Endodermal cell (in vitro differentiated cells): Measurements from ENCODE around the gene CENATAC. TPM values are rescaled to one million over a fixed set of nuclear protein-coding genes. Genes with fewer than 3 reads are reported as not detected.

Source experiments
- DNase-seq: peaks from one replicate; pipeline ENCODE4 v3.0.0-alpha.2; 2017
- H3K27ac ChIP-seq: 2 replicates; pipeline ENCODE4 v1.5.1; 2013; ENCODE audit warnings: mild to moderate bottlenecking, low read depth, low read length, moderate library complexity
- H3K27me3 ChIP-seq: 2 replicates; pipeline ENCODE4 v1.6.1; 2013; ENCODE audit warnings: mild to moderate bottlenecking, low read length, moderate library complexity; ENCODE audit not compliant: insufficient read depth, control insufficient read depth, poor library complexity, severe bottlenecking
- H3K36me3 ChIP-seq: 2 replicates; pipeline ENCODE4 v1.7.0; 2013; ENCODE audit warnings: mild to moderate bottlenecking, low read length, moderate library complexity; ENCODE audit not compliant: control insufficient read depth, insufficient read depth
- H3K4me1 ChIP-seq: one replicate; pipeline ENCODE4 v1.7.0; 2013; ENCODE audit warnings: low read length; ENCODE audit not compliant: control insufficient read depth, insufficient read depth
- H3K4me3 ChIP-seq: 2 replicates; pipeline ENCODE4 v1.5.1; 2013; ENCODE audit warnings: mild to moderate bottlenecking, low read length, moderate library complexity
- H3K9ac ChIP-seq: 2 replicates; pipeline ENCODE4 v1.6.1; 2013; ENCODE audit warnings: mild to moderate bottlenecking, low read length, moderate library complexity; ENCODE audit not compliant: poor library complexity, severe bottlenecking; ENCODE audit errors: extremely low read depth
- H3K9me3 ChIP-seq: 2 replicates; pipeline ENCODE4 v1.6.1; 2013; ENCODE audit warnings: mild to moderate bottlenecking, low read length, moderate library complexity; ENCODE audit not compliant: control insufficient read depth
- H3K27ac Mint-ChIP-seq: 2 replicates; pipeline ENCODE4 v1.8.0; 2020; ENCODE audit warnings: mixed read lengths
- H3K27me3 Mint-ChIP-seq: 2 replicates; pipeline ENCODE4 v1.8.0; 2021; ENCODE audit warnings: mild to moderate bottlenecking, mixed read lengths; ENCODE audit not compliant: insufficient read depth
- H3K36me3 Mint-ChIP-seq: 2 replicates; pipeline ENCODE4 v1.8.0; 2020; ENCODE audit warnings: low read depth, mixed read lengths
- H3K4me1 Mint-ChIP-seq: 2 replicates; pipeline ENCODE4 v1.8.0; 2020; ENCODE audit warnings: mixed read lengths
- H3K4me3 Mint-ChIP-seq: 2 replicates; pipeline ENCODE4 v1.8.0; 2020; ENCODE audit warnings: mild to moderate bottlenecking, moderate library complexity, mixed read lengths
- H3K9me3 Mint-ChIP-seq: 2 replicates; pipeline ENCODE4 v1.8.0; 2020; ENCODE audit warnings: mild to moderate bottlenecking, mixed read lengths
- WGBS, 2 experiments: methylation state at CpG; one replicate each; pipeline versions ENCODE4 v1.1.5 to v1.1.7; 2013; ENCODE audit warnings: missing lambda C conversion rate in 2 of 2, mixed read lengths in 1 of 2; ENCODE audit not compliant: insufficient coverage in 1 of 2, insufficient read length in 1 of 2; 5-methylcytosine and 5-hydroxymethylcytosine counted together
- microRNA-seq: library from miRNA; unstranded; fragments of <30 nt; microRNA quantifications from one replicate; pipeline ENCODE4 v1.2.0, GENCODE V29; 2020; ENCODE audit warnings: borderline microRNAs expressed
- total RNA-seq, 2 donors: library from RNA; stranded (reverse); fragmentation: NEBNext Ultra II Directional in 1 of 2; extraction: Animal tissue kit (Norgen Biotek cat#: 25700) in 1 of 2; gene quantifications; 2 replicates in 1 of 2; 3 replicates in 1 of 2; pipeline ENCODE4 v1.2.1, GENCODE V29; 2021
- TF ChIP-seq, protein P1 (sequence below): fragments of 200-600 bp; sonication (generic); conservative IDR thresholded peaks from 2 replicates; pipeline ENCODE4 v1.5.0; 2021; ENCODE audit warnings: antibody characterized with exemption, mild to moderate bottlenecking

The CENATAC gene
- total RNA-seq, 2 donors from 2014 or later: 38.7 to 43.3 TPM

DNA sequence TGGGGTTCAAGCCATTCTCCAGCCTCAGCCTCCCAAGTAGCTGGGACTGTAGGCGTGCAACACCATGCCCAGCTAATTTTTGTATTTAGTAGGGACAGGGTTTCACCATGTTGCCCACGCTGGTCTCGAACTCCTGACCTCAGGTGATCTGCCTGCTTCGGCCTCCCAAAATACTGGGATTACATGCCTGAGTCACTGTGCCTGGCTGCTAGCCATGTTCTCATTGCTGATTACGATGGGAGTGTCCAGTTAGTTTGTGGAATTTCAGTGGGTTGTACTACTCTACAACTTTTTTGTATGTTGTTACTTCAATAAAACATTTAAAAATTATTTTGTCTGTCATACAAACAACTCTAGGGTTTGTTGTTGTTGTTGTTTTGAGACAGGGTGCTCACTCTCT, 64.8 kb downstream of the CENATAC start:
- Histone ChIP-seq H3K27me3 (no peaks in the 10 kb centered on the region), H3K4me1 (no peaks in the 10 kb centered on the region), H3K4me3 (no peak overlapping the region), H3K36me3 (no peaks in the 10 kb centered on the region), H3K9ac (no peak overlapping the region), H3K27ac (no peak overlapping the region), H3K9me3 (no peaks in the 10 kb centered on the region)
- DNase-seq: no peak
- H3K27me3 Mint-ChIP-seq: no peaks in the 10 kb centered on the region
- peaks cover 6% of the 10 kb centered on the region for H3K36me3 Mint-ChIP-seq
- 95 to 100% methylated on average over 3 to 5 of the region's 5 CpGs for WGBS, 2 experiments
- no peak overlapping the region for H3K4me3 Mint-ChIP-seq
- TF ChIP-seq, protein P1, sequence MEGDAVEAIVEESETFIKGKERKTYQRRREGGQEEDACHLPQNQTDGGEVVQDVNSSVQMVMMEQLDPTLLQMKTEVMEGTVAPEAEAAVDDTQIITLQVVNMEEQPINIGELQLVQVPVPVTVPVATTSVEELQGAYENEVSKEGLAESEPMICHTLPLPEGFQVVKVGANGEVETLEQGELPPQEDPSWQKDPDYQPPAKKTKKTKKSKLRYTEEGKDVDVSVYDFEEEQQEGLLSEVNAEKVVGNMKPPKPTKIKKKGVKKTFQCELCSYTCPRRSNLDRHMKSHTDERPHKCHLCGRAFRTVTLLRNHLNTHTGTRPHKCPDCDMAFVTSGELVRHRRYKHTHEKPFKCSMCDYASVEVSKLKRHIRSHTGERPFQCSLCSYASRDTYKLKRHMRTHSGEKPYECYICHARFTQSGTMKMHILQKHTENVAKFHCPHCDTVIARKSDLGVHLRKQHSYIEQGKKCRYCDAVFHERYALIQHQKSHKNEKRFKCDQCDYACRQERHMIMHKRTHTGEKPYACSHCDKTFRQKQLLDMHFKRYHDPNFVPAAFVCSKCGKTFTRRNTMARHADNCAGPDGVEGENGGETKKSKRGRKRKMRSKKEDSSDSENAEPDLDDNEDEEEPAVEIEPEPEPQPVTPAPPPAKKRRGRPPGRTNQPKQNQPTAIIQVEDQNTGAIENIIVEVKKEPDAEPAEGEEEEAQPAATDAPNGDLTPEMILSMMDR: no peak
- peaks cover 8% of the 10 kb centered on the region for H3K4me1 Mint-ChIP-seq
- H3K9me3 Mint-ChIP-seq: peaks cover 6% of the 10 kb centered on the region
- no peak overlapping the region for H3K27ac Mint-ChIP-seq

DNA sequence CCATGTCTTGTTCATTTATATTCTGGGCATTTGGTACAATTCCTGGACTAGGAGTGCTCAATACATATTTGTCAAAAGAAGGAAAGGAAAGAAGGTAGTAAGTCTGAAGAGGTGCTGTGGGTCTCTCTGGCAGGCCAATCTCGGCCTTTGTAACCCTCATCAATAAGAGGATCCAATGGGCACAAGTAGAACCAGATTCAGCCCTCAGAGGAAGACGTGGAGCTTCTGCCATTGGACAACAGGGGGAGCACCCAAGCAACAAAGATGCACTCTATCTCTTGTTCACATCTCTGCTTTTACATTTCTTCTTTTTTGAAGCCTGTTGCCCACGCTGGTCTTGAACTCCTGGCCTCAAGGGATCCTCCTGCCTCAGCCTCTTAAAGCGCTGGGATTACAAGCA, 67.4 kb downstream of the CENATAC start:
- no peak overlapping the region for H3K4me3 Mint-ChIP-seq
- H3K27ac Mint-ChIP-seq: no peak overlapping the region
- DNase-seq: peak; percentile 74
- 57 to 64% methylated on average over 4 of the region's 4 CpGs for WGBS, 2 experiments
- no peaks in the 10 kb centered on the region for H3K9me3 ChIP-seq
- H3K36me3 Mint-ChIP-seq: peaks cover 11% of the 10 kb centered on the region
- peaks cover 10% of the 10 kb centered on the region for H3K36me3 ChIP-seq
- TF ChIP-seq, protein P1: peak; percentile 70
- H3K9ac ChIP-seq: no peak overlapping the region
- no peaks in the 10 kb centered on the region for H3K9me3 Mint-ChIP-seq
- no peak overlapping the region for H3K27ac ChIP-seq
- H3K4me1 Mint-ChIP-seq: peaks cover 5% of the 10 kb centered on the region
- no peaks in the 10 kb centered on the region for H3K27me3 Mint-ChIP-seq
- H3K4me1 ChIP-seq: no peaks in the 10 kb centered on the region
- no peaks in the 10 kb centered on the region for H3K27me3 ChIP-seq
- H3K4me3 ChIP-seq: no peak overlapping the region

Small RNA genes within 50 kb of the gene (microRNA-seq; reads per million reads assigned to microRNA genes)
- not detected for gene MIR3656

Other genes with a start within 250 kb of the CENATAC start
- 100 to 1,000 TPM; 103 to 133 TPM for gene DDX6, start 207.0 kb upstream of the CENATAC start, total RNA-seq
- under 1 TPM in 1 of 2 donors, not detected in 1; 0.07 TPM for gene CXCR5, start 114.2 kb upstream of the CENATAC start, total RNA-seq
- 10 to 100 TPM; 73.9 to 77.3 TPM for gene BCL9L, start 72.2 kb upstream of the CENATAC start, total RNA-seq
- under 1 TPM in 1 of 2 donors, not detected in 1; 0.38 TPM for gene UPK2, start 41.8 kb upstream of the CENATAC start, total RNA-seq
- not detected for gene FOXR1, start 26.4 kb upstream of the CENATAC start, total RNA-seq
- 1,000 to 10,000 TPM; 1,289 to 1,299 TPM for gene RPS25, start 20.2 kb downstream of the CENATAC start, total RNA-seq
- gene TRAPPC4, start 20.6 kb downstream of the CENATAC start, total RNA-seq: 10 to 100 TPM; 60.0 to 66.8 TPM
- gene SLC37A4, start 32.7 kb downstream of the CENATAC start, total RNA-seq: 10 to 100 TPM; 63.6 to 75.3 TPM
- gene HYOU1, start 59.1 kb downstream of the CENATAC start, total RNA-seq: 100 to 1,000 TPM; 277 to 315 TPM
- 10 to 100 TPM; 26.9 to 29.1 TPM for gene VPS11, start 69.7 kb downstream of the CENATAC start, total RNA-seq
- gene HMBS, start 86.7 kb downstream of the CENATAC start, total RNA-seq: 10 to 100 TPM; 45.9 to 54.8 TPM
- gene DPAGT1, start 103.7 kb downstream of the CENATAC start, total RNA-seq: 10 to 100 TPM; 49.4 to 51.9 TPM
- 1 to 10 TPM; 2.4 to 3.1 TPM for gene C2CD2L, start 109.2 kb downstream of the CENATAC start, total RNA-seq
- 10 to 100 TPM; 43.8 to 44.8 TPM for gene HINFP, start 123.4 kb downstream of the CENATAC start, total RNA-seq
- 1 to 10 TPM; 1.5 to 1.8 TPM for gene ABCG4, start 150.9 kb downstream of the CENATAC start, total RNA-seq
- gene NLRX1, start 170.6 kb downstream of the CENATAC start, total RNA-seq: 10 to 100 TPM; 21.8 to 29.6 TPM
- under 1 TPM; 0.11 to 0.97 TPM for gene NHERF4, start 187.3 kb downstream of the CENATAC start, total RNA-seq
- gene CBL, start 208.2 kb downstream of the CENATAC start, total RNA-seq: 10 to 100 TPM; 40.3 to 52.7 TPM